Muscle layer of duodenum (tissue), 2 donors: ENCODE results near the gene FMNL2.

ENCODE experiments used
- H3K27ac ChIP-seq: one replicate; pipeline ENCODE4 v1.7.0; 2013; ENCODE audit warnings: mild to moderate bottlenecking, low read length
- H3K27me3 ChIP-seq: one replicate; pipeline ENCODE4 v1.7.0; 2013; ENCODE audit warnings: low read depth, mild to moderate bottlenecking, control low read depth, low read length
- H3K36me3 ChIP-seq, 2 donors: one replicate each; pipeline ENCODE4 v1.7.0; 2013; ENCODE audit warnings: low read length in 2 of 2, control low read depth in 1 of 2, mild to moderate bottlenecking in 1 of 2; ENCODE audit not compliant: insufficient read depth in 2 of 2, control insufficient read depth in 1 of 2
- H3K4me1 ChIP-seq, 2 donors: one replicate each; pipeline ENCODE4 v1.7.0; 2013; ENCODE audit warnings: low read length in 2 of 2, mild to moderate bottlenecking in 2 of 2, control low read depth in 1 of 2, moderate library complexity in 1 of 2; ENCODE audit not compliant: insufficient read depth in 2 of 2, control insufficient read depth in 1 of 2
- H3K4me3 ChIP-seq, 2 donors: one replicate each; pipeline ENCODE4 v1.7.0; 2013; ENCODE audit warnings: low read length in 2 of 2, low read depth in 1 of 2, mild to moderate bottlenecking in 1 of 2
- H3K9me3 ChIP-seq, 2 donors: one replicate each; pipeline ENCODE4 v1.7.0; 2013; ENCODE audit warnings: low read length in 2 of 2, control low read depth in 1 of 2, mild to moderate bottlenecking in 1 of 2; ENCODE audit not compliant: control insufficient read depth in 1 of 2
- donor health status: healthy.

Gene FMNL2

GRCh38 chr2:152342259-152343046 lies 7.5 kb downstream of the FMNL2 start:
- Histone ChIP-seq H3K27ac (no peak overlapping the region), H3K9me3 (no peaks in the 10 kb centered on the region), H3K36me3 (no peaks in the 10 kb centered on the region), H3K4me1 (peaks cover 0 to 13% of the 10 kb centered on the region in 2 donors), H3K27me3 (no peaks in the 10 kb centered on the region), H3K4me3 (no peak overlapping the region)

GRCh38 chr2:152343426-152343825 lies 8.5 kb downstream of the FMNL2 start:
- Histone ChIP-seq H3K27me3 (no peaks in the 10 kb centered on the region), H3K4me3 (no peak overlapping the region), H3K36me3 (no peaks in the 10 kb centered on the region), H3K9me3 (no peaks in the 10 kb centered on the region), H3K4me1 (peaks cover 0 to 5% of the 10 kb centered on the region in 2 donors), H3K27ac (no peak overlapping the region)

GRCh38 chr2:152344579-152345195 lies 9.7 kb downstream of the FMNL2 start:
- H3K27ac ChIP-seq = no peak overlapping the region
- H3K4me1 ChIP-seq = no peaks in the 10 kb centered on the region
- H3K4me3 ChIP-seq = no peak overlapping the region
- H3K9me3 ChIP-seq = no peaks in the 10 kb centered on the region
- H3K36me3 ChIP-seq = no peaks in the 10 kb centered on the region
- H3K27me3 ChIP-seq = no peaks in the 10 kb centered on the region

- no peaks in the 10 kb centered on the region for H3K9me3 ChIP-seq
- H3K27me3 ChIP-seq = no peaks in the 10 kb centered on the region
- H3K27ac ChIP-seq = no peak overlapping the region
- no peaks in the 10 kb centered on the region for H3K36me3 ChIP-seq
- no peaks in the 10 kb centered on the region for H3K4me1 ChIP-seq
- H3K4me3 ChIP-seq = no peak overlapping the region
Observed at GRCh38 chr2:152347076-152347475, 12.1 kb downstream of the FMNL2 start.

GRCh38 chr2:152348388-152348787 lies 13.4 kb downstream of the FMNL2 start:
- no peak overlapping the region for H3K27ac ChIP-seq
- no peaks in the 10 kb centered on the region for H3K4me1 ChIP-seq
- no peak overlapping the region for H3K4me3 ChIP-seq
- no peaks in the 10 kb centered on the region for H3K36me3 ChIP-seq
- H3K9me3 ChIP-seq = no peaks in the 10 kb centered on the region
- no peaks in the 10 kb centered on the region for H3K27me3 ChIP-seq

- Histone ChIP-seq H3K4me1 (no peaks in the 10 kb centered on the region), H3K4me3 (no peak overlapping the region), H3K27ac (no peak overlapping the region), H3K36me3 (no peaks in the 10 kb centered on the region), H3K27me3 (no peaks in the 10 kb centered on the region), H3K9me3 (no peaks in the 10 kb centered on the region)
Observed at GRCh38 chr2:152349416-152349815, 14.4 kb downstream of the FMNL2 start.

GRCh38 chr2:152350155-152350679 lies 15.2 kb downstream of the FMNL2 start:
- no peak overlapping the region for H3K4me3 ChIP-seq
- no peaks in the 10 kb centered on the region for H3K9me3 ChIP-seq
- H3K36me3 ChIP-seq = no peaks in the 10 kb centered on the region
- H3K27me3 ChIP-seq = no peaks in the 10 kb centered on the region
- no peak overlapping the region for H3K27ac ChIP-seq
- H3K4me1 ChIP-seq = peaks cover 0 to 3% of the 10 kb centered on the region in 2 donors

GRCh38 chr2:152352616-152353015 lies 17.6 kb downstream of the FMNL2 start:
- Histone ChIP-seq H3K4me3 (no peak overlapping the region), H3K27me3 (no peaks in the 10 kb centered on the region), H3K27ac (no peak overlapping the region), H3K36me3 (no peaks in the 10 kb centered on the region), H3K9me3 (no peaks in the 10 kb centered on the region), H3K4me1 (peaks cover 0 to 3% of the 10 kb centered on the region in 2 donors)

GRCh38 chr2:152353364-152353763 lies 18.4 kb downstream of the FMNL2 start:
- H3K4me3 ChIP-seq = no peak overlapping the region
- no peaks in the 10 kb centered on the region for H3K9me3 ChIP-seq
- H3K27ac ChIP-seq = no peak overlapping the region
- H3K4me1 ChIP-seq = peaks cover 0 to 3% of the 10 kb centered on the region in 2 donors
- H3K36me3 ChIP-seq = no peaks in the 10 kb centered on the region
- H3K27me3 ChIP-seq = no peaks in the 10 kb centered on the region

GRCh38 chr2:152354069-152354755 lies 19.2 kb downstream of the FMNL2 start:
- no peaks in the 10 kb centered on the region for H3K36me3 ChIP-seq
- no peak overlapping the region for H3K4me3 ChIP-seq
- no peaks in the 10 kb centered on the region for H3K9me3 ChIP-seq
- no peak overlapping the region for H3K27ac ChIP-seq
- no peaks in the 10 kb centered on the region for H3K27me3 ChIP-seq
- peaks cover 0 to 3% of the 10 kb centered on the region in 2 donors for H3K4me1 ChIP-seq

- Histone ChIP-seq H3K4me1 (peaks cover 0 to 3% of the 10 kb centered on the region in 2 donors), H3K9me3 (no peaks in the 10 kb centered on the region), H3K27ac (no peak overlapping the region), H3K27me3 (no peaks in the 10 kb centered on the region), H3K4me3 (no peak overlapping the region), H3K36me3 (no peaks in the 10 kb centered on the region)
Observed at GRCh38 chr2:152354909-152355308, 19.9 kb downstream of the FMNL2 start.
